Myocyte (in vitro differentiated cells): ENCODE measurements around the gene MRPS22. TPM values are rescaled to one million over a fixed set of nuclear protein-coding genes. Genes with fewer than 3 reads are reported as not detected.
"Not testable (repeated sequence)": the region's sequence is repeated elsewhere in the genome, so short reads cannot be mapped to it uniquely, and the experiment has no call there.

ENCODE experiments used
- DNase-seq: peaks from one replicate; pipeline ENCODE4 v3.0.0-alpha.2; 2012; ENCODE audit warnings: low read depth
- total RNA-seq: library from RNA; depleted of rRNA; stranded (reverse); fragments of >200 nt; gene quantifications from 2 replicates; pipeline ENCODE4 v1.2.3, GENCODE V29; 2014

Gene MRPS22
- total RNA-seq, 1 donor from 2014 or later = 70.2 TPM

DNA sequence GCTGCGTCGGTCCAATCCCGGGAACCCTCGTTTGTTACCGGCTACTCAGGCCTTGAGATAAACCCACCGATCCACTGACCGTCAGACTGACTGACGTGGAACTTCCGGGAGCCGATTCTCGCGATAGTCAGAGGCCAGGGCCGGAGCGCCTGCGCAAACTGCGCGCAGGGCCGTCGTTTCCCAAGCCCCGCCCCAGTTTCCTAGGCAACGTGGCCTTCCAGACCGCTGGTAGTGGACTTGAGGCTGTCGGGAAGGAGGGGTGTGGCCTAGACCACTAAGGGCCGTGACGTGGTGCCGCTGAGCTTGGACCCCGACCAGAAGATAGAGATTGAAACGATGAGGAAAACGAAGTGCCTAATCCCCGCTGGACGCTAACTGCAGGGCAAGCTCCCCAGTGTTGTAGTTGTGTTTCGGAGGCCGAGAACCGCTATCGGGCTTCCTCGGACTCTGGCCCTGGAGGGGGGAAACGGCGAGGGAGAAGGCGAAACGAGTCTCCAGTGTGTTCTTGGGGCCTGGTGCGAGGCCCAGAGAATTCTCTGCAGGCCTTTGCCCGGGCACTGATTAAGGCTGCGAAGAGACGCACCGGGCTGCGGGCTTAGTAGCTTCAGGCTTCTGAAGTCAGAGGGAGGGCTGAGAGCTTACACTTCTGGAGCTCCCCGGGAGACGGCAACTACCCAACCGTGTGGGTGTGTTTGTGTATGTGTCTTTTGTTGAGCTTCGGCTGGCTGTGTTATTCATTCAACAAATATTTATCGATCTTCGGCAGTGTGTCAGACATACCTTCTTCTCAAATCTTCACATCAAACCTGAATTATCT, 45.9 kb downstream of the MRPS22 start, which contains the start of gene COPB2:
Gene COPB2 (minus strand): TSS at position 96 of the 817 bp plus-strand sequence. CDS start 97 bp downstream, outside the sequence.
- DNase-seq = peak; percentile 100

DNA sequence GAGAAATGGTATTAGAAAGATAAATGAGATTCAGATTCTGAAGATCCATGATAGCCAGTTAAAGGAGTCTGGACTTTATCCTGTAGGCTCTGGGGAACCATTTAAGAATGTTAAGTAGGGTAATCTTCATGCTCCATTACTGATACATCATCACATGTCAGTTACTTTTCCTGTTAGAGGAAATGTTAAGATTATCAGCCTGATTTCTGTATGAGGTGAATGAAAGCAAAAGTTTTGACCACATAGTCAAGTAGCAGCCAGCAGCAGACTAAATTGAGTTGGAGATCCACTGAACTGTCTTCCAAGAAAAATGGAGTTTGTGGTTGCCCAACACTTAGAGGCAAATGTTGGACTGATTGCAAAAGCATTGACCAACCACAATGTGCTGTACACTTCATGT, 50.3 kb downstream of the MRPS22 start:
- peak; percentile 3 for DNase-seq

DNA sequence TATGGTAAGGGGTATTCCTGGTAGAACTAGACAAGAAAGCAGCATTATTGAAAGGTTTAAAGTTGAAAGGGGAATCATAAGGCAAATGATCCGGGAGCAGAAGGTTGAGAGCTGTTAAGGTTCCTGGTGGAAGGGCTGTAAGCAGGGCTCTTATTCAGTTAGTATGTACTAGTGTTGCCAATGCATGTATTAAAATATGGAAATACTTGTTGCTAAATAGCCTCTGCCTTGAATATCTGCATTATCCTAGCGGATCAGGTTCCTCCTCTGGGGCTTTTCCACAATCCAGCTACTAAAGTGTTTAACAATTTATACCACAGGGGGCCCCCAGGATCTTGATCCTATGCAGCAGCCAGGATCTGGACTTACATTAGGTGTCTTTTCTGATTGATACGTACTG, 52.9 kb downstream of the MRPS22 start:
- DNase-seq = no peak

- not testable (repeated sequence) for DNase-seq
Measured at GRCh38 chr3:139401155-139401554, 57.3 kb downstream of the MRPS22 start.

Other genes starting within 250 kb of the MRPS22 start
- 120 and 159 TPM in 2 replicates for gene COPB2, start 45.6 kb downstream of the MRPS22 start, total RNA-seq
- gene RBP2, start 132.5 kb downstream of the MRPS22 start, total RNA-seq = 0.78 and 0.94 TPM in 2 replicates
- gene RBP1, start 195.7 kb downstream of the MRPS22 start, total RNA-seq = 8.9 and 9.6 TPM in 2 replicates